GM19193 (cell line): ENCODE data around the gene XPC.

Source experiments
- POLR2A ChIP-seq: IDR thresholded peaks from 4 replicates; pipeline ENCODE4 v1.6.1; 2011; ENCODE audit not compliant: insufficient read depth, insufficient read length; ENCODE audit errors: extremely low read depth

The XPC gene

DNA sequence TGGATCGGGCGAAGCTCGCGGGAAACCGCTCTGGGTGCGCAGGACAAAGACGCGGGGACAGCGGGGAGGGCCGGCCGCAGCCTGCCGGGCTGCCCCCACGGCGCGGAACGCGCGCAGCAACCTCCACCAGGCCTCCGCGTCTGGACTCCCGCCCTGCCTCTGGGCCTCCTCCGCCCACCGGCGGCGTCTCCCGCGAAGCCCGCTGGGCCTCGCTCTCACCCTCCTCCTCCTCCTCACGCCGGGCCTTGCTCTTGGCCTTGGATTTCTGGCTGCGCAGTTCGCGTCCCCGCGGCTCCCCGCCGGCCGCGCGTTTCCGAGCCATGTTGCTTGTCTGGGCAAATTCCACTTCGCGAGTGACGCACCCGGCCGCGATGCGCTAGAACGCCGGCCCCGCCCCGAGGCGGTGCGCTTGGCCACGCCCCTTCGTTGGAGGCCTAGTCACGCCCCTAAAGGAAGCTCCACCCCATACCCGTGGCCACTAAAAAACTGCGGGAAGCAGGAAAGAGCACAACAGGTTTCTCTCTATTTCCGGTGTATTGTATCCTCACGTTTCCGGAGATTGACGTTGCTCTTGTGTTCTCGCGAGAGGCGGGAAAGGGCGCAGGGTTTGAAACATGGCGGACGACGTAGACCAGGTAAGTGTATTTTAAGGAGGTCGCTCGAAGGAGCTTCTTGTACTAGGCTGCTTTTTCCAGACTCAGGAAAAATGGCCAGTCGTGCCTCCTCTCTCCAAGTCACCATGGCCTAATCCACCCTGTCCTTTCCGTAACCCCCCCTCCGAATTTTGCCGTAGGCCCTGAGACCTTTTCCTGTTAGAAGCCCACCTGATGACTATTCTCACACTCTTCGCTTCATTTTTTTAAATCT is at the start of gene XPC, which contains the start of gene LSM3:
XPC (minus strand) TSS at position 355 of the 867 bp plus-strand sequence; CDS start at position 322, 33 bp downstream.
LSM3 (plus strand) TSS at position 571 of the 867 bp plus-strand sequence; CDS start at position 615, 44 bp downstream.
- TF ChIP-seq POLR2A, result peak; percentile 95

DNA sequence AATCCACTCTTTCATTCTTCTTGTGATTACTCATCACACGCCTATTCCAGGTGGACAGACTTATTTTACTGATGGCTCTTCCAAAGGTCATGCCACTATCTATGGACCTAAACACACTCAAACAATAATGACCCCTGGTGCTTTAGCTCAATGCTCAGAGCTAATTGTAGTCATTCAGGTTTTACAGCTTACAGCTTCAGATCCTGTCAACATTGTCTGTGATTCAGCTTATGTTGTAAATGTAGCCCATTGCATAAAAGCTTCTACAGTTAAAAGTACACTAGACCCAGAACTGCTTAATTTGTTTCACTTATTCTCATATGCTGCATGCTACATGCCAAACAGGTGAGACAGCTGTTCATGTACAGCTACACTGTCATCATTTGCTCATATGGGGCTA is 49.5 kb upstream of the XPC start:
- no peak for TF ChIP-seq POLR2A

- TF ChIP-seq POLR2A, result no peak
These were observed 47.0 kb upstream of the XPC start for GRCh38 chr3:14225421-14225820.

DNA sequence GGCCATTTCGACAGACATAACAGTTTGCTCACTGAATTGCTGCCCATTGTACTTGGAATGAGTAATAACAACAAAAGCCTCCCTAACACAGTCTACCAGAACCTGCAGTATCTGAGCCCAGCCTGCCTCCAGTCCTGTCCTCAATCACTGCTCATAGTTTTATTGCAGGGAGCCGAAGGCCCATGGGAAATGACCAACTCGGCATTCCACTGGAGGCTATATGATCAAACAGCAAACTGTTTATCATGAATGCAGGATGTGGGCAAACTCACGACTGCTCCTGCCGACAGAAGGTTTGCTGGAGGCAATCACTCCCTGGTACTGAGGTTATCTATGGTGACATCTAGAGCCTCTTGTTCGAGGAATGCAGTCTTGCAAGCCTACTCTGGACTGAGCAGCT is 46.5 kb upstream of the XPC start:
- no peak for TF ChIP-seq POLR2A

- TF ChIP-seq POLR2A, result no peak
These were observed 45.2 kb upstream of the XPC start for GRCh38 chr3:14223595-14223994.

GRCh38 chr3:14222900-14223594 is 44.6 kb upstream of the XPC start:
- no peak for TF ChIP-seq POLR2A

- no peak for TF ChIP-seq POLR2A
These were observed 44.1 kb upstream of the XPC start for GRCh38 chr3:14222457-14222856.

- no peak for TF ChIP-seq POLR2A
These were observed 43.5 kb upstream of the XPC start for GRCh38 chr3:14221902-14222301.

- no peak for TF ChIP-seq POLR2A
These were observed 42.5 kb upstream of the XPC start for GRCh38 chr3:14220933-14221332.

- TF ChIP-seq POLR2A, result no peak
These were observed 40.0 kb upstream of the XPC start for GRCh38 chr3:14218355-14218754.

DNA sequence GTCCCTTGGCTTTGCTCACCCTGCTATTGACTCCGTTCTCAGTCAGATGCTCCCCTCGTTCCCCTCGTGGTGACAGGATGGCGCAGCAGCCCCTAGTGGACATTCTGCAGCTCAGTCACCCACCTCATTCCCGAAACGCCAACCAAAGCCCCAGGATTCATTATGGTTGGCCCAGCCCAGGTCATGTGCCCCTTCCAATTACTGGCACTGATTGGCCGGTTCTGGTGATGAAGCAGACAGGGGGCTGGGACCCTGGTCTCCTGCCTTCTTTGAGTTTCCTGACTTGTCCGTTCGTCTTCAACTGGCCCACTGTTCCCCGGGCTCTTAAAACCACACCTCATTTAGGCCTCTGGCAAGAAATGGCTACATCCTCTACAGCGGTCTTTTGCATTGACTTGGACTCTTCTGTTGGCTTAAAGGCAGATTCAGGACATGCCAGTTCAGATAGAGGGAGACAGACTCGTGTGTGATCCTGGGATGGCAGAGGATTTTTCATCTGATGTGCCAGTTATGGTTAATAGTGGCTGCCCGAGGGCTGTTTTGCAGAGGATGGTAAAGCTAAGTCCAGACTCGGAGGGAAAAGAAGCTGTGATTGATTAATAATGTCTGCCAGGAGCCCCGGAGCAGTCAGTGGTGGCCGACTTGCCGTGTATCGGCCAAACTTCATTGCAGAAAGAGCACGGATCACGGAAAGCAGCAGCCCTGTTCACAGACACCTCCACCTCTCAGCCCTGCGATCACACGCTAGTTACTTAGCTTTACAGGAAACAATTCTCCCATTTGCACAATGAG is 38.1 kb upstream of the XPC start:
- peak; percentile 50 for TF ChIP-seq POLR2A

DNA sequence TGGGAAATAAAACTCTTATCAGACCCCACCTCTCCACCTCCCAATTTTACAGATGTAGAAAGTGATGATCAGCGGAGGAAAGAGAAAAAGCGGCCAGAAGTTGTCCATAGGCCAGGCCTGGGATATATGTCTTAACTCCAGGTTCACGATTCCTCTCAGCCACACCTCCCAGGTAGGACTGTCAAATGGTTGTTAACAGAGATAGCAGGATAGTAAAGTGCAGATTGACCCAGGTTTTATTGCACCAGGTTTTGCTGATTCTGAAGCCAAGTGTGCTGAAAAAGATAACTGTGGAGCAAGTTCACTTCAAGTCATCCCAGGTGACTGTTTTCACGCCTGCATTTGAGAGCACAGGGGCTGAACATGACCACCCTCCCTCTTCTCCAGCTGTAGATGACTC is 36.4 kb upstream of the XPC start:
- no peak for TF ChIP-seq POLR2A

GRCh38 chr3:14213066-14213774 is 34.8 kb upstream of the XPC start:
- no peak for TF ChIP-seq POLR2A

- no peak for TF ChIP-seq POLR2A
These were observed 33.6 kb upstream of the XPC start for GRCh38 chr3:14212032-14212431.

DNA sequence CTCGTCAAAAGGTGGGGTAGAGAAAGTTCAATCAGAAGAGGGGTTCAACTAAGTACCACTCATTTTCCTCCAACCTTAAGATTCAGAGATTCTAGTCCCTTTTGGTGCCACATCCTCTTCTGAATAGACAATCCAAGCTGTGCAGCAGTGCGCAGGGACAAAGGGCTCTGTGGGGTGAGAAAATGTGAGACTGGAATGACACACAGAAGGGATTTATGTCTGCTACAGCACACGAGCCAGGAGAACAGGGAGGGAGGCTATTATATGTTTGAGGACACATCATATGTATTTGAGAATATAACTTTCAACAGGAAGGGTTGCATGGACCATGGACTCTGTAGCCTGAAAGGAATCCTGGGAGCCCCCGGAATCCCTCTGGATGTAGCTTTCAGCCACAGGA is 33.2 kb upstream of the XPC start:
- no peak for TF ChIP-seq POLR2A

DNA sequence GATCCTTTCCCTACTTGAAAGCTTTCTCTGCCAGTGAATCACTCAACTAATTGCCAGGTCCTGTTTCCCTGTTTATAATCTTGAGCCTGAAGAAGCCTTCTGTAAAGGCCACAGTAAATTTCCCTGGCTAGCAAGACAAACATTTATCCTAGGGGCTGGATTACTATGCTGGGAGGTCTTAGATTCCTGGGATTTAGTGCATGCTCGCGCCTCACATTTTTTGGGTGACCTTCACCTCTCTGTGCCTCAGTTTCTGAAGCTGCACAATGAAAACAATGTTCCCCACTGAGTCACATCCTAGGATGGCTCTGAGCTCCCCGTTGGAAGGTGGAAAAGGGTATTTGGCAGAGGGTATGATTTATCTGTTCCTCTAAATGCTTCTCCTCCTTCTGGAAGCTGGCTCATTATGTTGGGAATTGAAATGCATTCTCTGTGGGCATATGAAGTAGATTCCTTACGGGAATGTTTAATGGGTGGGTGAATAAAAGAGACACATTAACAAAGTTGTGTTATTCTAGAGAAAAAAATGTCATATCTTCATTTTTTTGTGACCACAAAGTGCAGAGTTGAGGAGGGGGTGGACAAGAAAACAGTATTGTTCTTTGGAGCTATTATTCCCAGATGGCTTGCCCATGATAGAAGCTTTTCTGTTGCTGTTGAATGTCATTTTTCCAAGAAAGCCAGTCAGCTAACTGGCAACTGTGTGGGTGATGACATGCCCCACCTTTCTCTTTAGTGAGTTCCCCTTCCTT is 32.6 kb upstream of the XPC start:
- TF ChIP-seq POLR2A, result no peak
